ENCODE results near the gene KCNA2.

DNA sequence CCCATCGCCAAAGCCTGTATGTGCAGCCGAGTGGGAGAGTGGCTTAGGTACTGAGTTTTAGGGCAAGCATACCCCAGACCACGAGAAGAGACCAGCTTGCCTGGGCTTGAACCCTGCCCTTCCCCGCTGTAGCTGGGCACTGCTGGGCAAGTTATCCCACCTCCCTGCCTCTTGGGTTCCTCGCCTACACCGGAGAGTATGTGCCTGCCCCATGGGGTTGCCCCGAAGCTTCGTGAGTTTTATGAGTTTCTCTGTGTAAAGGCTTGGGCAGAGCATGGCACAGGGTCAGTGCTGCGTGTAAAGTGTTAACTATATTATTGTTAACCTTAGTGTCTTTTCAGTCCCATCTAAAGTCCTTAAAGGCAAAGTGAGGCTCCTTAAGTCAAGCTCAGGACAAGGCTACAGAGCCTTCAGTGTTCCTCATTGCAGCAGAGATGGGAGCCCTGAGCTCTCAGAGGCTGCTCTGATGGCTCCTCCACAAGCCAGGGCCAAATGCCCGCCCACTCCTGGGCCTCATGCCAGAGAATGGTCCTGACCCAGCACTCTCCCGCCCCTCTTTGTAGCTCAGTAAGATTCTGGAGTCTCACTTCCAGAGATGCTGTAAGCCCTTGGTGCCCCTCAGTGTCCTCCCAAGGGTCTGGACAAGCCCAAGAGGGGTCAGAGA is 50.2 kb downstream of the KCNA2 start:
- TF ChIP-seq POLR2A (IDR thresholded peaks at IDR 0.05; ENCODE audit: low read length): no peak
- no peak for TF ChIP-seq GATA1 (IDR thresholded peaks at IDR 0.05; ENCODE audit: low read depth, low read length)

Data from erythroblast (primary cell).